Measurements from ENCODE around the gene PAOX.

- no peak for TF ChIP-seq CTCF (conservative IDR thresholded peaks at IDR 0.05; ENCODE audit: low read length)
- no peak for TF ChIP-seq EZH2phosphoT487 (IDR thresholded peaks at IDR 0.05; ENCODE audit: borderline replicate concordance)
Measured at GRCh38 chr10:133393401-133394063, 14.5 kb downstream of the PAOX start.

Measured in Loucy (cell line).